Muscle layer of duodenum (tissue), 2 donors: ENCODE results near the gene FREM2.

Experiments used
- H3K27ac ChIP-seq: one replicate; pipeline ENCODE4 v1.7.0; 2013; ENCODE audit warnings: mild to moderate bottlenecking, low read length
- H3K27me3 ChIP-seq: one replicate; pipeline ENCODE4 v1.7.0; 2013; ENCODE audit warnings: low read depth, mild to moderate bottlenecking, control low read depth, low read length
- H3K36me3 ChIP-seq, 2 donors: one replicate each; pipeline ENCODE4 v1.7.0; 2013; ENCODE audit warnings: low read length in 2 of 2, control low read depth in 1 of 2, mild to moderate bottlenecking in 1 of 2; ENCODE audit not compliant: insufficient read depth in 2 of 2, control insufficient read depth in 1 of 2
- H3K4me1 ChIP-seq, 2 donors: one replicate each; pipeline ENCODE4 v1.7.0; 2013; ENCODE audit warnings: low read length in 2 of 2, mild to moderate bottlenecking in 2 of 2, control low read depth in 1 of 2, moderate library complexity in 1 of 2; ENCODE audit not compliant: insufficient read depth in 2 of 2, control insufficient read depth in 1 of 2
- H3K4me3 ChIP-seq, 2 donors: one replicate each; pipeline ENCODE4 v1.7.0; 2013; ENCODE audit warnings: low read length in 2 of 2, low read depth in 1 of 2, mild to moderate bottlenecking in 1 of 2
- H3K9me3 ChIP-seq, 2 donors: one replicate each; pipeline ENCODE4 v1.7.0; 2013; ENCODE audit warnings: low read length in 2 of 2, control low read depth in 1 of 2, mild to moderate bottlenecking in 1 of 2; ENCODE audit not compliant: control insufficient read depth in 1 of 2
- donor health status: healthy.

Gene FREM2

GRCh38 chr13:38690231-38690630 lies 3.4 kb downstream of the FREM2 start:
- Histone ChIP-seq H3K27ac (no peak overlapping the region), H3K27me3 (no peaks in the 10 kb centered on the region), H3K9me3 (no peaks in the 10 kb centered on the region), H3K36me3 (no peaks in the 10 kb centered on the region), H3K4me1 (peaks cover 0 to 22% of the 10 kb centered on the region in 2 donors), H3K4me3 (no peak overlapping the region)

- H3K36me3 ChIP-seq = no peaks in the 10 kb centered on the region
- no peaks in the 10 kb centered on the region for H3K9me3 ChIP-seq
- no peaks in the 10 kb centered on the region for H3K27me3 ChIP-seq
- H3K27ac ChIP-seq = no peak overlapping the region
- no peaks in the 10 kb centered on the region for H3K4me1 ChIP-seq
- H3K4me3 ChIP-seq = no peak overlapping the region
Observed at GRCh38 chr13:38693168-38693567, 6.3 kb downstream of the FREM2 start.

- Histone ChIP-seq H3K27me3 (no peaks in the 10 kb centered on the region), H3K4me1 (no peaks in the 10 kb centered on the region), H3K4me3 (no peak overlapping the region), H3K9me3 (no peaks in the 10 kb centered on the region), H3K27ac (no peak overlapping the region), H3K36me3 (no peaks in the 10 kb centered on the region)
Observed at GRCh38 chr13:38693641-38694040, 6.8 kb downstream of the FREM2 start.

GRCh38 chr13:38697197-38697596 lies 10.3 kb downstream of the FREM2 start:
- Histone ChIP-seq H3K4me3 (no peak overlapping the region), H3K9me3 (no peaks in the 10 kb centered on the region), H3K4me1 (no peaks in the 10 kb centered on the region), H3K27me3 (no peaks in the 10 kb centered on the region), H3K36me3 (no peaks in the 10 kb centered on the region), H3K27ac (no peak overlapping the region)

- peaks cover 0 to 2% of the 10 kb centered on the region in 2 donors for H3K4me1 ChIP-seq
Observed at GRCh38 chr13:38697628-38698333, 10.9 kb downstream of the FREM2 start.

GRCh38 chr13:38700051-38700450 lies 13.2 kb downstream of the FREM2 start:
- Histone ChIP-seq H3K4me1 (peaks cover 0 to 5% of the 10 kb centered on the region in 2 donors), H3K36me3 (no peaks in the 10 kb centered on the region), H3K9me3 (no peaks in the 10 kb centered on the region), H3K27me3 (no peaks in the 10 kb centered on the region), H3K27ac (no peak overlapping the region), H3K4me3 (no peak overlapping the region)

More at GRCh38 chr13:38697628-38698333, 10.9 kb downstream of the FREM2 start:
- Histone ChIP-seq H3K4me3 (no peak overlapping the region), H3K27me3 (no peaks in the 10 kb centered on the region), H3K9me3 (no peaks in the 10 kb centered on the region), H3K27ac (no peak overlapping the region), H3K36me3 (no peaks in the 10 kb centered on the region)

- Histone ChIP-seq H3K9me3 (no peaks in the 10 kb centered on the region), H3K4me1 (peaks cover 0 to 5% of the 10 kb centered on the region in 2 donors), H3K4me3 (no peak overlapping the region), H3K36me3 (no peaks in the 10 kb centered on the region), H3K27ac (no peak overlapping the region), H3K27me3 (no peaks in the 10 kb centered on the region)
Observed at GRCh38 chr13:38702669-38703068, 15.8 kb downstream of the FREM2 start.

- Histone ChIP-seq H3K36me3 (no peaks in the 10 kb centered on the region), H3K4me3 (no peak overlapping the region), H3K27me3 (no peaks in the 10 kb centered on the region), H3K27ac (no peak overlapping the region), H3K9me3 (no peaks in the 10 kb centered on the region), H3K4me1 (peaks cover 0 to 5% of the 10 kb centered on the region in 2 donors)
Observed at GRCh38 chr13:38703255-38703654, 16.4 kb downstream of the FREM2 start.

GRCh38 chr13:38705365-38705764 lies 18.5 kb downstream of the FREM2 start:
- Histone ChIP-seq H3K4me3 (no peak overlapping the region), H3K27ac (peak overlapping the region; percentile 20), H3K27me3 (no peaks in the 10 kb centered on the region), H3K36me3 (no peaks in the 10 kb centered on the region), H3K4me1 (peaks cover 0 to 5% of the 10 kb centered on the region in 2 donors), H3K9me3 (no peaks in the 10 kb centered on the region)

- no peak overlapping the region for H3K27ac ChIP-seq
- peaks cover 0 to 5% of the 10 kb centered on the region in 2 donors for H3K4me1 ChIP-seq
- H3K36me3 ChIP-seq = no peaks in the 10 kb centered on the region
- no peak overlapping the region for H3K4me3 ChIP-seq
- no peaks in the 10 kb centered on the region for H3K27me3 ChIP-seq
- no peaks in the 10 kb centered on the region for H3K9me3 ChIP-seq
Observed at GRCh38 chr13:38707460-38707859, 20.6 kb downstream of the FREM2 start.

- H3K9me3 ChIP-seq = no peaks in the 10 kb centered on the region
- no peak overlapping the region for H3K27ac ChIP-seq
- H3K36me3 ChIP-seq = no peaks in the 10 kb centered on the region
- no peak overlapping the region for H3K4me3 ChIP-seq
- H3K4me1 ChIP-seq = no peaks in the 10 kb centered on the region
- H3K27me3 ChIP-seq = no peaks in the 10 kb centered on the region
Observed at GRCh38 chr13:38713046-38713445, 26.2 kb downstream of the FREM2 start.

- no peak overlapping the region for H3K27ac ChIP-seq
- no peaks in the 10 kb centered on the region for H3K4me1 ChIP-seq
- no peaks in the 10 kb centered on the region for H3K27me3 ChIP-seq
- no peak overlapping the region for H3K4me3 ChIP-seq
- no peaks in the 10 kb centered on the region for H3K36me3 ChIP-seq
- no peaks in the 10 kb centered on the region for H3K9me3 ChIP-seq
Observed at GRCh38 chr13:38718374-38718773, 31.5 kb downstream of the FREM2 start.
